ENCODE data around the gene CXCR3.

Gene CXCR3

DNA sequence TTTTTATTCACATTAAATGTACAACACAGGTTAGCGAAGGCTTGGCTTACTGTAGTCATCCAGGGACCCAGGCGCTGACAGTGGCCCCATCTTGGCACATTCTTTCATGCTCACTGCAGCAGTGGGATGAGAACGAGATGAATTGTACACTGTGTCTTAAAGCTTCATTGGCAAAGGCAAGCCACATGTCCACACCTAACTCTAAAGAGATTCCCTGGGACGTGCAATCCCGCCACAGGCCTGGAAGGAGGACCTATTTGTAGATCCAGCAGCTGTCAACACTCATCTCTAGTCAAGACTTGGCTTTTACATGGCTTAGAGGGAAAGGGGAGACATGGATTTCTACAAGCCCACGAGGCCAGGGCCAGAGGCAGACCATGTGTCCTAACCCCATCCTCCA is 16.1 kb upstream of the CXCR3 start:
- H3K27ac ChIP-seq: no peak overlapping the region
- TF ChIP-seq, protein P1, sequence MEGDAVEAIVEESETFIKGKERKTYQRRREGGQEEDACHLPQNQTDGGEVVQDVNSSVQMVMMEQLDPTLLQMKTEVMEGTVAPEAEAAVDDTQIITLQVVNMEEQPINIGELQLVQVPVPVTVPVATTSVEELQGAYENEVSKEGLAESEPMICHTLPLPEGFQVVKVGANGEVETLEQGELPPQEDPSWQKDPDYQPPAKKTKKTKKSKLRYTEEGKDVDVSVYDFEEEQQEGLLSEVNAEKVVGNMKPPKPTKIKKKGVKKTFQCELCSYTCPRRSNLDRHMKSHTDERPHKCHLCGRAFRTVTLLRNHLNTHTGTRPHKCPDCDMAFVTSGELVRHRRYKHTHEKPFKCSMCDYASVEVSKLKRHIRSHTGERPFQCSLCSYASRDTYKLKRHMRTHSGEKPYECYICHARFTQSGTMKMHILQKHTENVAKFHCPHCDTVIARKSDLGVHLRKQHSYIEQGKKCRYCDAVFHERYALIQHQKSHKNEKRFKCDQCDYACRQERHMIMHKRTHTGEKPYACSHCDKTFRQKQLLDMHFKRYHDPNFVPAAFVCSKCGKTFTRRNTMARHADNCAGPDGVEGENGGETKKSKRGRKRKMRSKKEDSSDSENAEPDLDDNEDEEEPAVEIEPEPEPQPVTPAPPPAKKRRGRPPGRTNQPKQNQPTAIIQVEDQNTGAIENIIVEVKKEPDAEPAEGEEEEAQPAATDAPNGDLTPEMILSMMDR (IDR thresholded peaks at IDR 0.05): no peak
- no peak for TF ChIP-seq ZFX (IDR thresholded peaks at IDR 0.05; ENCODE audit: borderline replicate concordance)

DNA sequence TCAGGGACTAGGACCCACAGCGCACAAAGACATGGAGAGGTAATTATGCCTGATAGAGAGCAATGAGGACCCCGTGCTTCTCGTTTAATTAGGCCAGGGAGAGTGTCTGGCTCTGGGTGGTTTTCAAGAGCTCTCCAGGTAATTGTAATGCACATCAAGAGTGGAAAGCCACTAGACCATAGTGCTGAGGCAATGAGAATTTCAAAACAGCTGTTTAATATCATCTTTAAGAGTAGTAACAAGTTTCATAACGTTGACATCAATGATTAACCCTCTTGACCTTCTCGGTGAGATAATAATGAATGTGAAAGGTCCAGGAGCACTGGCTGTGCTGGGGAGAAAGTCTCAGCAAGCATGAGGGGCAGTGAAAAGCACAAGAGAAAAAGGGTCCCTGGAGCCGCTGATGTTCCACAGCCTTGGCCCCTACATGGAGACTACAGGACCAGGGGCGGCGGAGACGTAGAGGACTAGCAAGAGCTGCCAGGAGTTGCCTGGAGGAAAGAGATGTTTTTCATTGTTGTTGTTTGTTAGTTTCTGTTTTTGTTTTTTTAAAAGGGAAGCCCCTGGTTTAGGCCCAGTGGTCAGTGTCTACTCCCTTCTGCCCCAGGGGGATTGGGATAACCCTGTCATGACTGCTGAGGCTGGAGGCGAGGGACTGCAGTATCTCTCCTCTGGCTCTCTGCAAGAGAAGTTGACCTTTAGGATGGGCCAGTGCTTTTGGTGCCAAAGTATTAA is 14.8 kb upstream of the CXCR3 start:
- TF ChIP-seq, protein P1 (IDR thresholded peaks at IDR 0.05): no peak
- TF ChIP-seq ZFX (IDR thresholded peaks at IDR 0.05; ENCODE audit: borderline replicate concordance): no peak

GRCh38 chrX:71629467-71629866 is 11.2 kb upstream of the CXCR3 start:
- H3K27ac ChIP-seq: no peak overlapping the region
- no peak for TF ChIP-seq ZFX (IDR thresholded peaks at IDR 0.05; ENCODE audit: borderline replicate concordance)
- TF ChIP-seq, protein P1 (IDR thresholded peaks at IDR 0.05): no peak

More for the DNA sequence above, 14.8 kb upstream of the CXCR3 start:
- H3K27ac ChIP-seq: no peak overlapping the region

- TF ChIP-seq, protein P1 (IDR thresholded peaks at IDR 0.05): no peak
- no peak for TF ChIP-seq ZFX (IDR thresholded peaks at IDR 0.05; ENCODE audit: borderline replicate concordance)
- H3K27ac ChIP-seq: no peak overlapping the region
These were observed 9.5 kb upstream of the CXCR3 start for GRCh38 chrX:71627588-71628404.

DNA sequence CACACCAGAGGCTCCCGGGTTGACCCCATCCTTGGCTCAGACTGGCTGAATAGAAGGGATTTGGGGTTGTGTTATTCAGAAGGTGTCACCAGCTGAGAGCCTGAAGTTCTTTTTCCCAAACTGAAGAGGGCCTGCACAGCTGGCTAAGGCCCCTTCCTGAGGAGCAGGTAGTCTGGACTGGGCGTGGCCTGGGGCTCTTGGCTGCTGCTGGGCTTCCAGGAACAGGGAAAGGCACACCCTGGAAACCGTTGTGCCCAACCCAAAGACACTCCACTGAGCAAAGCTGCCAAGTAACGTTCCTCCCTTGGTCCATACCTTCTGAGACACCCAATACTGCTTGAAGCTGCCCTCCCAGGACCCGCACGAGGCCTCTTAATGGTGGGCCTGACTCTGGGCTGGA is 8.3 kb upstream of the CXCR3 start:
- H3K27ac ChIP-seq: no peak overlapping the region
- no peak for TF ChIP-seq ZFX (IDR thresholded peaks at IDR 0.05; ENCODE audit: borderline replicate concordance)
- TF ChIP-seq, protein P1 (IDR thresholded peaks at IDR 0.05): no peak

DNA sequence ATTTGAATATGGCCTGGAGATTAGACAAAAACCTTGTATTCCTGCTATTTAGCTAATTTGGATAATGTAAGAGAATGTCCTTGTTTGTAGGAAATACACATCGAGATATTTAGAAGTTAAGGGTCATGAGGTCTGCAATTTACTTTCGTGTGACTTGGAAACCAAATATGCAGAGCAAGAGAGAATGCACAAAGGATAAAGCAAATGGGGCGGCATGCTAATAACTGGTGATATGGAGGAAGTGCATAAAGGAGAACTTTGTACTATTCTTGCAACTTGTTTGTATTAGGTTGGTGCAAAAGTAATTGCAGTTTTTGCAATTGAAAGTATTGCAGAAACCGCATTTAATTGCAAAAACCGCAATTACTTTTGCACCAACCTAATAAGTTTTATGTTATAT is 7.2 kb upstream of the CXCR3 start:
- TF ChIP-seq, protein P1 (IDR thresholded peaks at IDR 0.05): no peak
- TF ChIP-seq ZFX (IDR thresholded peaks at IDR 0.05; ENCODE audit: borderline replicate concordance): no peak
- no peak overlapping the region for H3K27ac ChIP-seq

- TF ChIP-seq, protein P1 (IDR thresholded peaks at IDR 0.05): no peak
- no peak for TF ChIP-seq ZFX (IDR thresholded peaks at IDR 0.05; ENCODE audit: borderline replicate concordance)
- no peak overlapping the region for H3K27ac ChIP-seq
These were observed 5.4 kb upstream of the CXCR3 start for GRCh38 chrX:71623714-71624113.
